PC-9 (cell line): ENCODE measurements around the gene CCR6. TPM values are rescaled to one million over a fixed set of nuclear protein-coding genes. Genes with fewer than 3 reads are reported as not detected.
"Not testable (repeated sequence)": the region's sequence is repeated elsewhere in the genome, so short reads cannot be mapped to it uniquely, and the experiment has no call there.

Experiments
- BruUV-seq: library from RNA; stranded (reverse); fragments of 400-500 nt; replicated peaks from 2 replicates; lab custom pipeline; 2021; lab: Mats Ljungman, UMichigan
- CTCF ChIA-PET: fragments of 300-600 bp; sonication (Branson Sonifier 250); formaldehyde crosslinking; loops from one replicate; lab custom pipeline; 2022; ENCODE audit warnings: antibody characterized with exemption; lab: Charles Lee
- POLR2A ChIA-PET: fragments of 300-600 bp; sonication (Branson Sonifier 250); formaldehyde crosslinking; loops from one replicate; lab custom pipeline; 2022; ENCODE audit warnings: antibody characterized with exemption; ENCODE audit not compliant: unreplicated experiment; lab: Charles Lee
- DNase-seq, 2 experiments: peaks; one replicate each; pipeline versions ENCODE4 v3.0.0 to v3.0.0-alpha.2; 2015 to 2022; ENCODE audit warnings: mixed read lengths in 1 of 2
- H2AFZ ChIP-seq: fragments of 200-600 bp; sonication (generic); 2 replicates; pipeline ENCODE4 v1.8.1; 2017; ENCODE audit warnings: antibody characterized with exemption
- H3F3A ChIP-seq: fragments of 200-600 bp; sonication (generic); 2 replicates; pipeline ENCODE4 v1.8.1; 2017; ENCODE audit warnings: antibody characterized with exemption, mild to moderate bottlenecking, low read depth; ENCODE audit not compliant: insufficient read depth
- H3K27ac ChIP-seq: fragments of 200-600 bp; sonication (generic); 2 replicates; pipeline ENCODE4 v1.6.1; 2016; ENCODE audit warnings: mixed run types
- H3K27me3 ChIP-seq: fragments of 200-600 bp; sonication (generic); 2 replicates; pipeline ENCODE4 v1.6.1; 2016; ENCODE audit warnings: low read depth, mixed run types; ENCODE audit not compliant: insufficient read depth
- H3K36me3 ChIP-seq: fragments of 200-600 bp; sonication (generic); 2 replicates; pipeline ENCODE4 v1.6.1; 2016; ENCODE audit warnings: low read depth, mixed run types
- H3K4me1 ChIP-seq: fragments of 200-600 bp; sonication (generic); replicated peaks from 2 replicates; pipeline ENCODE4 v1.6.1; 2016; ENCODE audit warnings: mixed run types; ENCODE audit not compliant: insufficient read depth
- H3K4me2 ChIP-seq: fragments of 200-600 bp; sonication (generic); 2 replicates; pipeline ENCODE4 v1.6.1; 2017; ENCODE audit warnings: mixed run types
- H3K4me3 ChIP-seq: fragments of 200-600 bp; sonication (generic); 2 replicates; pipeline ENCODE4 v1.6.1; 2016; ENCODE audit warnings: mixed run types
- H3K79me2 ChIP-seq: fragments of 200-600 bp; sonication (generic); 2 replicates; pipeline ENCODE4 v1.6.1; 2017; ENCODE audit warnings: low read depth, mixed run types
- H3K9me2 ChIP-seq: fragments of 200-600 bp; sonication (generic); 2 replicates; pipeline ENCODE4 v1.8.1; 2017; ENCODE audit warnings: mild to moderate bottlenecking; ENCODE audit not compliant: insufficient read depth
- H3K9me3 ChIP-seq: fragments of 200-600 bp; sonication (generic); 2 replicates; pipeline ENCODE4 v1.8.1; 2016; ENCODE audit warnings: low read depth; ENCODE audit not compliant: insufficient read depth
- H4K20me1 ChIP-seq: fragments of 200-600 bp; sonication (generic); 2 replicates; pipeline ENCODE4 v1.8.1; 2017; ENCODE audit not compliant: insufficient read depth
- EZH2 ChIP-seq: fragments of 200-600 bp; sonication (generic); IDR thresholded peaks from 2 replicates; pipeline ENCODE4 v1.8.0; 2017; ENCODE audit warnings: antibody characterized with exemption, low read depth
- intact Hi-C: fragments of 100-400 bp; cut with micrococcal nuclease; formaldehyde crosslinking; loops from one replicate; pipeline ENCODE4 v1.10.0; 2022; ENCODE audit not compliant: unreplicated experiment
- total RNA-seq: library from RNA; stranded (reverse); gene quantifications from 2 replicates; pipeline ENCODE4 v1.2.3, GENCODE V29; 2021
- TF ChIP-seq, protein P1 (sequence below): fragments of 200-600 bp; sonication (generic); conservative IDR thresholded peaks from 2 replicates; pipeline ENCODE4 v1.6.1; 2017; ENCODE audit warnings: mixed run types, antibody characterized with exemption, mild to moderate bottlenecking, moderate library complexity

The CCR6 gene
- total RNA-seq, 1 experiment from 2014 or later = not detected

DNA sequence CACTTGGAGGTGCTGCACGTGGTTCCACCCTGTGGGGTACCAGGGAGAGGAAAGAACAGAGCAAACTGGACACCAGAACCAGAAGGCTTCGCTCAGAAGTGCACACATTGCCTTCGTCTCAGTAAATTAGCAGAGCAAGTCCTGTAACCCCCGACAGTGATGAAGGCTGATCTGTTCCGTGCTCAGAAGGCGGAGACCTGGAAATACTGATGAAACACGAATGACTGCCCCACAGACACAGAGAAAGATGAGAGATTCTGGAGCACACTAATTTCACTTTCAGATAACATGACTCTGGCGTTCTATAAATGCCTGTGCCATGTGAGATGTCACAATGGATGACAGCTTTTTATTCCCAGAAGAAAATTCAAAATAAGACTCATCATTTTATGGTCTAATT lies 44.2 kb upstream of the CCR6 start:
- Histone ChIP-seq H3K79me2 (no peaks in the 10 kb centered on the region), H4K20me1 (no peaks in the 10 kb centered on the region), H3K27me3 (peaks cover 46% of the 10 kb centered on the region), H3K36me3 (no peaks in the 10 kb centered on the region), H3K27ac (no peak overlapping the region), H3K4me1 (no peaks in the 10 kb centered on the region), H3K4me3 (no peak overlapping the region), H2AFZ (no peak overlapping the region), H3F3A (no peaks in the 10 kb centered on the region), H3K9me3 (no peaks in the 10 kb centered on the region), H3K9me2 (no peaks in the 10 kb centered on the region), H3K4me2 (no peak overlapping the region)
- no TSS peak for BruUV-seq
- TF ChIP-seq, protein P1, sequence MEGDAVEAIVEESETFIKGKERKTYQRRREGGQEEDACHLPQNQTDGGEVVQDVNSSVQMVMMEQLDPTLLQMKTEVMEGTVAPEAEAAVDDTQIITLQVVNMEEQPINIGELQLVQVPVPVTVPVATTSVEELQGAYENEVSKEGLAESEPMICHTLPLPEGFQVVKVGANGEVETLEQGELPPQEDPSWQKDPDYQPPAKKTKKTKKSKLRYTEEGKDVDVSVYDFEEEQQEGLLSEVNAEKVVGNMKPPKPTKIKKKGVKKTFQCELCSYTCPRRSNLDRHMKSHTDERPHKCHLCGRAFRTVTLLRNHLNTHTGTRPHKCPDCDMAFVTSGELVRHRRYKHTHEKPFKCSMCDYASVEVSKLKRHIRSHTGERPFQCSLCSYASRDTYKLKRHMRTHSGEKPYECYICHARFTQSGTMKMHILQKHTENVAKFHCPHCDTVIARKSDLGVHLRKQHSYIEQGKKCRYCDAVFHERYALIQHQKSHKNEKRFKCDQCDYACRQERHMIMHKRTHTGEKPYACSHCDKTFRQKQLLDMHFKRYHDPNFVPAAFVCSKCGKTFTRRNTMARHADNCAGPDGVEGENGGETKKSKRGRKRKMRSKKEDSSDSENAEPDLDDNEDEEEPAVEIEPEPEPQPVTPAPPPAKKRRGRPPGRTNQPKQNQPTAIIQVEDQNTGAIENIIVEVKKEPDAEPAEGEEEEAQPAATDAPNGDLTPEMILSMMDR = no peak
- no peak for TF ChIP-seq EZH2
- intact Hi-C loops = no loop called here
- no peak for DNase-seq
- ChIA-PET CTCF (no interaction called here), POLR2A (no interaction called here)

DNA sequence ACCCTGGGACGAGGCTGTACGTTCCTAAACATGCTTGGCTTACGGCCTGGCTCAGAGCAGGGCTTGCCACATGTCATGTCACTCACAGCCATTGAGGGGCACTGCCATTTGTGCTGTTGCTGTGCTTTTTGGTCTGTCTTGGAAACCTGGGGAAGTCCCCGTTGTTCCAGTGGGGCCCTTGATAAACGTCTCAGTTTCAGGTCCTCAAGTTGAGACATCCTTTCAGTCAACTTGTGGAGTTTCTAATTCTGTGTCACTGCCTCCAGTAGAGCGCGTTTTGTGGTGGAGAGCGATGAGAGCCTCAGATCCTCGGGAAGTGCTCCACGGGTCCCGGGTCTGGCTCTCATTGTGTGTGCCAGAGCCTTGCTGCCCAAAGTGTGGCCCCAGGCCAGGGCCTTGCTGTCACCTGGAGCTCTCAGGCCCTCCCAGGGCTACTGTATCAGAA lies 43.0 kb upstream of the CCR6 start:
- TF ChIP-seq, protein P1 = no peak
- no peak for TF ChIP-seq EZH2
- no peak for DNase-seq
- intact Hi-C loops = no loop called here
- no peak overlapping the region for H3K4me3 ChIP-seq
- ChIA-PET POLR2A (no interaction called here), CTCF (no interaction called here)
- no TSS peak for BruUV-seq
- H3K36me3 ChIP-seq = no peaks in the 10 kb centered on the region
- no peaks in the 10 kb centered on the region for H4K20me1 ChIP-seq
- H3K79me2 ChIP-seq = no peaks in the 10 kb centered on the region
- no peaks in the 10 kb centered on the region for H3K9me3 ChIP-seq
- no peaks in the 10 kb centered on the region for H3K4me1 ChIP-seq
- H3K9me2 ChIP-seq = no peaks in the 10 kb centered on the region
- no peak overlapping the region for H2AFZ ChIP-seq
- H3K27ac ChIP-seq = no peak overlapping the region
- H3K4me2 ChIP-seq = no peak overlapping the region
- peaks cover 46% of the 10 kb centered on the region for H3K27me3 ChIP-seq
- no peaks in the 10 kb centered on the region for H3F3A ChIP-seq

DNA sequence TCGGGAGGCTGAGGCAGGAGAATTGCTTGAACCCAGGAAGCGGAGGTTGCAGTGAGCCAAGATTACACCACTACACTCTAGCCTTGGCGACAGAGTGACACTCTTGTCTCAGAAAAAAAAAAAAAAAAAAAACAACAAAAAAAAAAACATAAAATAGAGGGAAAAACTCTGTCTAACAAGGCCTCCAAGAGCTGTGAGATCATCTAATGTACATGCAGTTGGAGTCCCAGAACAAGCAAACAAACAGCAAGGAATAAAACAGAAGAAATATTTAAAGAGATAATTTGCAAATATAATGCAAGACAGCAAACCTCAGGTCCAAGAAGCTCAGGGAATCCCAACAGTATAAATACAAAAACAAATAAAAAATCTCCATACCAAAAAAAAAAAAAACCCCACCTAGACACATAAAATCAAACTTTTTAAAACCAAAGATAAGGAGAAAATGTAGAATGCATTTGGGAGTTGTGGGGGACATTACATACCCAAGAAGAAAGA lies 35.0 kb upstream of the CCR6 start:
- Histone ChIP-seq H3K4me1 (no peaks in the 10 kb centered on the region), H3K4me3 (no peak overlapping the region), H3K36me3 (no peaks in the 10 kb centered on the region), H3K9me3 (no peaks in the 10 kb centered on the region), H3K27ac (no peak overlapping the region), H3F3A (no peaks in the 10 kb centered on the region), H3K9me2 (no peaks in the 10 kb centered on the region), H2AFZ (no peak overlapping the region), H3K79me2 (no peaks in the 10 kb centered on the region), H3K4me2 (no peak overlapping the region), H4K20me1 (no peaks in the 10 kb centered on the region), H3K27me3 (peaks cover 33% of the 10 kb centered on the region)
- no peak for DNase-seq
- ChIA-PET CTCF (no interaction called here), POLR2A (no interaction called here)
- intact Hi-C loops = no loop called here
- TF ChIP-seq EZH2 = no peak
- TF ChIP-seq, protein P1 = no peak
- no TSS peak for BruUV-seq

GRCh38 chr6:167088741-167089140 lies 34.2 kb upstream of the CCR6 start:
- H2AFZ ChIP-seq, H3K9me3 ChIP-seq, H3K4me2 ChIP-seq, H3K79me2 ChIP-seq, H3K4me1 ChIP-seq, H3F3A ChIP-seq, CTCF ChIA-PET, POLR2A ChIA-PET, H4K20me1 ChIP-seq, H3K27ac ChIP-seq, DNase-seq, H3K36me3 ChIP-seq, H3K4me3 ChIP-seq, intact Hi-C loops, BruUV-seq, H3K9me2 ChIP-seq: not testable (repeated sequence)
- peaks cover 38% of the 10 kb centered on the region for H3K27me3 ChIP-seq
